Retinal pigment epithelial cell (primary cell): ENCODE results near the gene ZNF883.

Experiments used
- DNase-seq: peaks from one replicate; pipeline ENCODE4 v3.0.0-alpha.2; 2010; ENCODE audit warnings: low read depth
- H3K4me3 ChIP-seq: 2 replicates; pipeline ENCODE4 v1.5.1; 2011; ENCODE audit warnings: mild to moderate bottlenecking, low read length, control low read depth, moderate library complexity
- CTCF ChIP-seq: conservative IDR thresholded peaks from 2 replicates; pipeline ENCODE4 v1.5.1; 2011; ENCODE audit warnings: low read depth, low read length, control low read depth, inconsistent platforms

ZNF883 gene

GRCh38 chr9:112917047-112917986 is 94.7 kb downstream of the ZNF883 start:
- no peak overlapping the region for H3K4me3 ChIP-seq
- no peak for DNase-seq
- TF ChIP-seq CTCF, result no peak

- DNase-seq, result no peak
- H3K4me3 ChIP-seq, result no peak overlapping the region
- no peak for TF ChIP-seq CTCF
Observed at GRCh38 chr9:112914524-112914923, 97.5 kb downstream of the ZNF883 start.

- no peak overlapping the region for H3K4me3 ChIP-seq
- no peak for DNase-seq
- no peak for TF ChIP-seq CTCF
Observed at GRCh38 chr9:112913326-112913725, 98.7 kb downstream of the ZNF883 start.

GRCh38 chr9:112912636-112913035 is 99.4 kb downstream of the ZNF883 start:
- DNase-seq, result no peak
- no peak overlapping the region for H3K4me3 ChIP-seq
- no peak for TF ChIP-seq CTCF

- DNase-seq, result no peak
- TF ChIP-seq CTCF, result no peak
- no peak overlapping the region for H3K4me3 ChIP-seq
Observed at GRCh38 chr9:112911736-112912135, 100.3 kb downstream of the ZNF883 start.
